HepG2 (cell line): ENCODE data around the gene XAB2. TPM values are rescaled to one million over a fixed set of nuclear protein-coding genes. Genes with fewer than 3 reads are reported as not detected.

ENCODE experiments used
- ATF7-NPFF ChIP-seq: sonication (generic); formaldehyde crosslinking; IDR thresholded peaks from 2 replicates; pipeline ENCODE4 v1.8.1; 2023; ENCODE audit warnings: mild to moderate bottlenecking, low read depth, missing genetic modification reagents, moderate library complexity
- HNF4A ChIP-seq: sonication (generic); formaldehyde crosslinking; IDR thresholded peaks from 2 replicates; pipeline ENCODE4 v1.4.0; 2020; ENCODE audit warnings: missing genetic modification reagents
- SOX5 ChIP-seq: IDR thresholded peaks from 2 replicates; pipeline ENCODE4 v1.6.1; 2016; ENCODE audit warnings: borderline replicate concordance
- TAF1 ChIP-seq: sonication (generic); formaldehyde crosslinking; IDR thresholded peaks from 2 replicates; pipeline ENCODE4 v1.4.0; 2020; ENCODE audit warnings: missing genetic modification reagents
- THAP11 ChIP-seq: IDR thresholded peaks from 2 replicates; pipeline ENCODE4 v1.6.1; 2016; ENCODE audit warnings: missing biosample characterization, missing genetic modification reagents
- ZNF317 ChIP-seq: sonication (generic); formaldehyde crosslinking; IDR thresholded peaks from 2 replicates; pipeline ENCODE4 v1.5.0; 2020; ENCODE audit warnings: mild to moderate bottlenecking, missing genetic modification reagents
- ZSCAN22 ChIP-seq: sonication (generic); formaldehyde crosslinking; IDR thresholded peaks from 2 replicates; pipeline ENCODE4 v1.4.0; 2020; ENCODE audit warnings: mild to moderate bottlenecking, missing genetic modification reagents
- polyA plus RNA-seq, 8 experiments: library from polyadenylated mRNA; depleted of rRNA in 3 of 8; stranded (reverse) in 7 of 8; unstranded in 1 of 8; fragments of >200 nt; fragmentation: Illumina TruSeq in 4 of 8; extraction: Trizol in 4 of 8; gene quantifications; 2 replicates each; pipeline versions ENCODE4 v1.2.1 to v1.2.3, GENCODE V29; 2011 to 2016; ENCODE audit warnings: low read depth in 4 of 8, missing spikeins in 1 of 8, mixed read lengths in 1 of 8; ENCODE audit not compliant: insufficient read depth in 1 of 8
- total RNA-seq, 5 experiments: library from RNA; depleted of rRNA; stranded (reverse); fragments of >200 nt; fragmentation: Illumina TruSeq; extraction: Trizol; gene quantifications; 2 replicates each; pipeline ENCODE4 v1.2.3, GENCODE V29; 2016; ENCODE audit warnings: low read depth in 1 of 5
- TF ChIP-seq, protein P1 (sequence below): sonication (generic); formaldehyde crosslinking; IDR thresholded peaks from 2 replicates; pipeline ENCODE4 v1.8.1; 2023; ENCODE audit warnings: mild to moderate bottlenecking, inconsistent platforms, moderate library complexity, missing genetic modification reagents, borderline replicate concordance
- TF ChIP-seq, protein P2 (sequence below): IDR thresholded peaks from 2 replicates; pipeline ENCODE4 v1.6.1; 2016; ENCODE audit warnings: low read depth, control low read depth
- TF ChIP-seq, protein P3 (sequence below): sonication (generic); formaldehyde crosslinking; IDR thresholded peaks from 2 replicates; pipeline ENCODE4 v1.8.1; 2022; ENCODE audit warnings: low read depth, mild to moderate bottlenecking, missing genetic modification reagents
- TF ChIP-seq, protein P4 (sequence below): sonication (generic); formaldehyde crosslinking; IDR thresholded peaks from 2 replicates; pipeline ENCODE4 v1.4.0; 2020; ENCODE audit warnings: missing genetic modification reagents, borderline replicate concordance
- TF ChIP-seq, protein P5 (sequence below): IDR thresholded peaks from 2 replicates; pipeline ENCODE4 v1.6.1; 2012; ENCODE audit warnings: inconsistent platforms
- TF ChIP-seq, protein P6 (sequence below): sonication (generic); formaldehyde crosslinking; conservative IDR thresholded peaks from 2 replicates; pipeline ENCODE4 v1.8.0; 2022; ENCODE audit warnings: missing genetic modification reagents
- TF ChIP-seq, protein P7 (sequence below): sonication (generic); formaldehyde crosslinking; IDR thresholded peaks from 2 replicates; pipeline ENCODE4 v1.5.1; 2020; ENCODE audit warnings: mild to moderate bottlenecking, missing genetic modification reagents

XAB2 gene
- total and polyA plus RNA-seq, 2 of the 13 experiments (the other 11 are each of a cell fraction or from before 2014, with no cell fraction given) = 6.2 to 23.9 TPM

DNA sequence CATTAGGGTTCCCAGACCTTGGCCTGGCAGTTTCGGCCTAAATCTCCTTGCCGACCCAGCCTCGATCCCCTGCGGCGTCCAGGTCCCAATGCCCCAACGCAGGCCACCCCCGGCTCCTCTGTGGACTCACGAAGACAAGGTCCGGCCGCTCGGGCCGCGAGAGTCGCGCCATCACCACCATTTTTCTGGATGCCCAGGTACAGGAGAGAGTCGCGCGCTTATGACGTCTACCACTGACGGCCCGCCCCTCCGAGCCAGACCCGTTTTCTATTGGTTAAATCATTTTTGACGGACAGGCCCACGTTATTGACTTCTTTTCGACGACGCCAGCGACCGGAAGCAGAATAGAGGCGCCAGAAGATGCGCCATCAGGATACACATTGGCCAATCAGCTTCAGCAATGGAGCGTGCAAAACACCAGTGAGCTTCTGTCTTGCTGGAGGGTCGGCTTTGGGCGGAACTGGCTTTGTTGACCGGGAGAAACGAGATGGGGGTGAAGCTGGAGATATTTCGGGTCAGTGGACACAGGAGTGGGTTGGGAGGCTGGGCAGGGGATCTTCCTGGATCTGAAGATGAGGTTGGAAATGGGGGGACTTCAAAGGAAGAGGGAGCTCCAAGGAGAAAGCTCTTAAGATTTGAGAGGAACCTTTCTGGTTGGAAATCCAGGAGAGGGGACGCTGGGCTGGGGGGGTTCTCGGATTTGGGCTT, at the start of gene XAB2, which contains the start of gene PET100 (continued):
- TF ChIP-seq, protein P1, sequence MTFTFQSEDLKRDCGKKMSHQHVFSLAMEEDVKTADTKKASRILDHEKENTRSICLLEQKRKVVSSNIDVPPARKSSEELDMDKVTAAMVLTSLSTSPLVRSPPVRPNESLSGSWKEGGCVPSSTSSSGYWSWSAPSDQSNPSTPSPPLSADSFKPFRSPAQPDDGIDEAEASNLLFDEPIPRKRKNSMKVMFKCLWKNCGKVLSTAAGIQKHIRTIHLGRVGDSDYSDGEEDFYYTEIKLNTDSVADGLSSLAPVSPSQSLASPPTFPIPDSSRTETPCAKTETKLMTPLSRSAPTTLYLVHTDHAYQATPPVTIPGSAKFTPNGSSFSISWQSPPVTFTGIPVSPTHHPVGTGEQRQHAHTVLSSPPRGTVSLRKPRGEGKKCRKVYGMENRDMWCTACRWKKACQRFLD (CRISPR knock-in tag) = peak; percentile 54; the same call in 1 of the 2 replicates
- 0 out of 2 replicates have a peak, but pooled peaks have one; percentile 51 for TF ChIP-seq ZNF317
- TF ChIP-seq THAP11 (CRISPR knock-in tag) = peak; percentile 95
- TF ChIP-seq TAF1 (CRISPR knock-in tag) = peak; percentile 47
- TF ChIP-seq ZSCAN22 (CRISPR knock-in tag) = no peak
- TF ChIP-seq, protein P2, sequence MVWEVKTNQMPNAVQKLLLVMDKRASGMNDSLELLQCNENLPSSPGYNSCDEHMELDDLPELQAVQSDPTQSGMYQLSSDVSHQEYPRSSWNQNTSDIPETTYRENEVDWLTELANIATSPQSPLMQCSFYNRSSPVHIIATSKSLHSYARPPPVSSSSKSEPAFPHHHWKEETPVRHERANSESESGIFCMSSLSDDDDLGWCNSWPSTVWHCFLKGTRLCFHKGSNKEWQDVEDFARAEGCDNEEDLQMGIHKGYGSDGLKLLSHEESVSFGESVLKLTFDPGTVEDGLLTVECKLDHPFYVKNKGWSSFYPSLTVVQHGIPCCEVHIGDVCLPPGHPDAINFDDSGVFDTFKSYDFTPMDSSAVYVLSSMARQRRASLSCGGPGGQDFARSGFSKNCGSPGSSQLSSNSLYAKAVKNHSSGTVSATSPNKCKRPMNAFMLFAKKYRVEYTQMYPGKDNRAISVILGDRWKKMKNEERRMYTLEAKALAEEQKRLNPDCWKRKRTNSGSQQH (CRISPR knock-in tag) = peak; percentile 52; the same call in 1 of the 2 replicates
- no peak for TF ChIP-seq ATF7-NPFF (CRISPR knock-in tag)
- TF ChIP-seq, protein P3, sequence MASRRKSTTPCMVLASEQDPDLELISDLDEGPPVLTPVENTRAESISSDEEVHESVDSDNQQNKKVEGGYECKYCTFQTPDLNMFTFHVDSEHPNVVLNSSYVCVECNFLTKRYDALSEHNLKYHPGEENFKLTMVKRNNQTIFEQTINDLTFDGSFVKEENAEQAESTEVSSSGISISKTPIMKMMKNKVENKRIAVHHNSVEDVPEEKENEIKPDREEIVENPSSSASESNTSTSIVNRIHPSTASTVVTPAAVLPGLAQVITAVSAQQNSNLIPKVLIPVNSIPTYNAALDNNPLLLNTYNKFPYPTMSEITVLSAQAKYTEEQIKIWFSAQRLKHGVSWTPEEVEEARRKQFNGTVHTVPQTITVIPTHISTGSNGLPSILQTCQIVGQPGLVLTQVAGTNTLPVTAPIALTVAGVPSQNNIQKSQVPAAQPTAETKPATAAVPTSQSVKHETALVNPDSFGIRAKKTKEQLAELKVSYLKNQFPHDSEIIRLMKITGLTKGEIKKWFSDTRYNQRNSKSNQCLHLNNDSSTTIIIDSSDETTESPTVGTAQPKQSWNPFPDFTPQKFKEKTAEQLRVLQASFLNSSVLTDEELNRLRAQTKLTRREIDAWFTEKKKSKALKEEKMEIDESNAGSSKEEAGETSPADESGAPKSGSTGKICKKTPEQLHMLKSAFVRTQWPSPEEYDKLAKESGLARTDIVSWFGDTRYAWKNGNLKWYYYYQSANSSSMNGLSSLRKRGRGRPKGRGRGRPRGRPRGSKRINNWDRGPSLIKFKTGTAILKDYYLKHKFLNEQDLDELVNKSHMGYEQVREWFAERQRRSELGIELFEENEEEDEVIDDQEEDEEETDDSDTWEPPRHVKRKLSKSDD (CRISPR knock-in tag) = 0 out of 2 replicates have a peak, but pooled peaks have one; percentile 60
- TF ChIP-seq HNF4A (CRISPR knock-in tag) = 0 out of 2 replicates have a peak, but pooled peaks have one; percentile 16
- no peak; the same call in 1 of the 2 replicates for TF ChIP-seq SOX5 (CRISPR knock-in tag)
- TF ChIP-seq, protein P4, sequence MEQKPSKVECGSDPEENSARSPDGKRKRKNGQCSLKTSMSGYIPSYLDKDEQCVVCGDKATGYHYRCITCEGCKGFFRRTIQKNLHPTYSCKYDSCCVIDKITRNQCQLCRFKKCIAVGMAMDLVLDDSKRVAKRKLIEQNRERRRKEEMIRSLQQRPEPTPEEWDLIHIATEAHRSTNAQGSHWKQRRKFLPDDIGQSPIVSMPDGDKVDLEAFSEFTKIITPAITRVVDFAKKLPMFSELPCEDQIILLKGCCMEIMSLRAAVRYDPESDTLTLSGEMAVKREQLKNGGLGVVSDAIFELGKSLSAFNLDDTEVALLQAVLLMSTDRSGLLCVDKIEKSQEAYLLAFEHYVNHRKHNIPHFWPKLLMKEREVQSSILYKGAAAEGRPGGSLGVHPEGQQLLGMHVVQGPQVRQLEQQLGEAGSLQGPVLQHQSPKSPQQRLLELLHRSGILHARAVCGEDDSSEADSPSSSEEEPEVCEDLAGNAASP = no peak
- TF ChIP-seq, protein P5, sequence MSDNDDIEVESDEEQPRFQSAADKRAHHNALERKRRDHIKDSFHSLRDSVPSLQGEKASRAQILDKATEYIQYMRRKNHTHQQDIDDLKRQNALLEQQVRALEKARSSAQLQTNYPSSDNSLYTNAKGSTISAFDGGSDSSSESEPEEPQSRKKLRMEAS = 0 out of 2 replicates have a peak, but pooled peaks have one; percentile 53
- TF ChIP-seq, protein P6, sequence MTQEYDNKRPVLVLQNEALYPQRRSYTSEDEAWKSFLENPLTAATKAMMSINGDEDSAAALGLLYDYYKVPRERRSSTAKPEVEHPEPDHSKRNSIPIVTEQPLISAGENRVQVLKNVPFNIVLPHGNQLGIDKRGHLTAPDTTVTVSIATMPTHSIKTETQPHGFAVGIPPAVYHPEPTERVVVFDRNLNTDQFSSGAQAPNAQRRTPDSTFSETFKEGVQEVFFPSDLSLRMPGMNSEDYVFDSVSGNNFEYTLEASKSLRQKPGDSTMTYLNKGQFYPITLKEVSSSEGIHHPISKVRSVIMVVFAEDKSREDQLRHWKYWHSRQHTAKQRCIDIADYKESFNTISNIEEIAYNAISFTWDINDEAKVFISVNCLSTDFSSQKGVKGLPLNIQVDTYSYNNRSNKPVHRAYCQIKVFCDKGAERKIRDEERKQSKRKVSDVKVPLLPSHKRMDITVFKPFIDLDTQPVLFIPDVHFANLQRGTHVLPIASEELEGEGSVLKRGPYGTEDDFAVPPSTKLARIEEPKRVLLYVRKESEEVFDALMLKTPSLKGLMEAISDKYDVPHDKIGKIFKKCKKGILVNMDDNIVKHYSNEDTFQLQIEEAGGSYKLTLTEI (CRISPR knock-in tag) = no peak
- TF ChIP-seq, protein P7, sequence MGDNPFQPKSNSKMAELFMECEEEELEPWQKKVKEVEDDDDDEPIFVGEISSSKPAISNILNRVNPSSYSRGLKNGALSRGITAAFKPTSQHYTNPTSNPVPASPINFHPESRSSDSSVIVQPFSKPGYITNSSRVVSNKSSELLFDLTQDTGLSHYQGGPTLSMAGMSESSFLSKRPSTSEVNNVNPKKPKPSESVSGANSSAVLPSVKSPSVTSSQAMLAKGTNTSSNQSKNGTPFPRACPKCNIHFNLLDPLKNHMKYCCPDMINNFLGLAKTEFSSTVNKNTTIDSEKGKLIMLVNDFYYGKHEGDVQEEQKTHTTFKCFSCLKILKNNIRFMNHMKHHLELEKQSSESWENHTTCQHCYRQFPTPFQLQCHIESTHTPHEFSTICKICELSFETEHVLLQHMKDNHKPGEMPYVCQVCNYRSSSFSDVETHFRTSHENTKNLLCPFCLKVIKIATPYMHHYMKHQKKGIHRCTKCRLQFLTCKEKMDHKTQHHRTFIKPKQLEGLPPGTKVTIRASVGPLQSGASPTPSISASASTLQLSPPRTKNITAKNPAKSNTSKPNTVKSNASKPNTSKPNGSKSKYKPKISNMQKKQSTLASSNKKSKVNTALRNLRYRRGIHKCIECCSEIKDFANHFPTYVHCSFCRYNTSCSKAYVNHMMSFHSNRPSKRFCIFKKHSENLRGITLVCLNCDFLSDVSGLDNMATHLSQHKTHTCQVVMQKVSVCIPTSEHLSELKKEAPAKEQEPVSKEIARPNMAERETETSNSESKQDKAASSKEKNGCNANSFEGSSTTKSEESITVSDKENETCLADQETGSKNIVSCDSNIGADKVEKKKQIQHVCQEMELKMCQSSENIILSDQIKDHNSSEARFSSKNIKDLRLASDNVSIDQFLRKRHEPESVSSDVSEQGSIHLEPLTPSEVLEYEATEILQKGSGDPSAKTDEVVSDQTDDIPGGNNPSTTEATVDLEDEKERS (CRISPR knock-in tag) = 0 out of 2 replicates have a peak, but pooled peaks have one; percentile 46
